A549 (cell line): ENCODE measurements around the gene RAB3C. TPM values are rescaled to one million over a fixed set of nuclear protein-coding genes. Genes with fewer than 3 reads are reported as not detected.

Experiments used
- ATAC-seq, 2 experiments: fragments of 200-7000 bp in 1 of 2; fragments of >200 bp in 1 of 2; cut with Nextera tagmentation in 1 of 2; cut with Tn5 transposase in 1 of 2; 3 replicates each; pipeline versions ENCODE4 v1.8.0 to v1.9.1; 2018 to 2020; ENCODE audit warnings: mild to moderate bottlenecking in 1 of 2, moderate library complexity in 1 of 2
- CTCF ChIA-PET: fragments of 300-600 bp; sonication (Branson Sonifier 250); formaldehyde crosslinking; extraction: SDS; loops from one replicate; lab custom pipeline; 2021; ENCODE audit warnings: antibody characterized with exemption, inconsistent platforms; lab: Yijun Ruan, JAX
- POLR2A ChIA-PET: fragments of 350-600 bp; formaldehyde crosslinking; extraction: SDS; loops from one replicate; lab custom pipeline; 2021; ENCODE audit warnings: antibody characterized with exemption, inconsistent platforms; lab: Yijun Ruan, JAX
- DNase-seq, 2 experiments: peaks; one replicate each; pipeline versions ENCODE4 v3.0.0 to v3.0.0-alpha.2; 2011 to 2016; ENCODE audit warnings: low read depth in 1 of 2, low spot score in 1 of 2
- FAIRE-seq: peaks from 2 replicates; lab custom pipeline; 2011; peaks lifted over from hg19 to GRCh38; lab: Jason Lieb, UNC
- H3K27ac ChIP-seq, 2 experiments: fragments of >200 bp; sonication (Bioruptor Twin); formaldehyde crosslinking; 3 replicates each; pipeline ENCODE4 v1.5.1; 2016 to 2017
- H3K4me1 ChIP-seq: fragments of >200 bp; sonication (Bioruptor Twin); formaldehyde crosslinking; 3 replicates; pipeline ENCODE4 v1.6.1; 2016
- H3K4me2 ChIP-seq: fragments of >200 bp; sonication (Bioruptor Twin); formaldehyde crosslinking; 3 replicates; pipeline ENCODE4 v1.6.1; 2016
- H3K4me3 ChIP-seq: fragments of >200 bp; sonication (Bioruptor Twin); formaldehyde crosslinking; 3 replicates; pipeline ENCODE4 v1.5.1; 2016
- H3K9me3 ChIP-seq: fragments of >200 bp; sonication (Bioruptor Twin); formaldehyde crosslinking; 3 replicates; pipeline ENCODE4 v1.6.1; 2016
- ATOH8 ChIP-seq: fragments of 250-450 bp; sonication (Bioruptor Pico); IDR thresholded peaks from 2 replicates; pipeline ENCODE4 v1.5.0; 2020; ENCODE audit warnings: low read depth, mild to moderate bottlenecking, moderate library complexity
- BHLHE40 ChIP-seq: IDR thresholded peaks from 2 replicates; pipeline ENCODE4 v1.6.1; 2012; ENCODE audit warnings: low read depth, low read length, inconsistent platforms
- CBX2 ChIP-seq: fragments of 200-600 bp; sonication (generic); IDR thresholded peaks from 2 replicates; pipeline ENCODE4 v1.6.1; 2016; ENCODE audit warnings: low read depth, mild to moderate bottlenecking, borderline replicate concordance
- CBX8 ChIP-seq: fragments of 200-600 bp; sonication (generic); IDR thresholded peaks from 2 replicates; pipeline ENCODE4 v1.6.1; 2016
- CHD4 ChIP-seq: fragments of 200-600 bp; sonication (generic); IDR thresholded peaks from 2 replicates; pipeline ENCODE4 v1.6.1; 2016; ENCODE audit warnings: antibody characterized with exemption, mild to moderate bottlenecking, borderline replicate concordance
- EHF ChIP-seq: fragments of 250-450 bp; sonication (Bioruptor Pico); IDR thresholded peaks from 2 replicates; pipeline ENCODE4 v1.5.0; 2020; ENCODE audit warnings: mild to moderate bottlenecking
- ESRRA ChIP-seq: fragments of 150-350 bp; IDR thresholded peaks from 2 replicates; pipeline ENCODE4 v1.6.1; 2014; ENCODE audit warnings: mild to moderate bottlenecking, low read length, borderline replicate concordance
- FOSB ChIP-seq: fragments of 250-450 bp; sonication (Bioruptor Pico); IDR thresholded peaks from 2 replicates; pipeline ENCODE4 v1.5.0; 2020; ENCODE audit warnings: mild to moderate bottlenecking, moderate library complexity
- GATA3 ChIP-seq: IDR thresholded peaks from 2 replicates; pipeline ENCODE4 v1.6.1; 2012; ENCODE audit warnings: borderline replicate concordance
- HDAC2 ChIP-seq: fragments of 200-600 bp; sonication (generic); IDR thresholded peaks from 2 replicates; pipeline ENCODE4 v1.6.1; 2016
- HEYL ChIP-seq: fragments of 250-450 bp; sonication (Bioruptor Pico); IDR thresholded peaks from 2 replicates; pipeline ENCODE4 v1.8.0; 2021; ENCODE audit warnings: mild to moderate bottlenecking, moderate library complexity
- HOXA7 ChIP-seq: fragments of 250-450 bp; sonication (Bioruptor Pico); IDR thresholded peaks from 2 replicates; pipeline ENCODE4 v1.5.0; 2020; ENCODE audit warnings: mild to moderate bottlenecking, moderate library complexity
- HOXB13 ChIP-seq: fragments of 250-450 bp; sonication (Bioruptor Pico); IDR thresholded peaks from 2 replicates; pipeline ENCODE4 v1.5.0; 2020; ENCODE audit warnings: low read depth, mild to moderate bottlenecking, moderate library complexity
- HOXB5 ChIP-seq: fragments of 250-450 bp; sonication (Bioruptor Pico); IDR thresholded peaks from 2 replicates; pipeline ENCODE4 v1.5.0; 2020; ENCODE audit warnings: mild to moderate bottlenecking, moderate library complexity
- JUNB ChIP-seq: fragments of >200 bp; sonication (Bioruptor Twin); formaldehyde crosslinking; IDR thresholded peaks from 2 replicates; pipeline ENCODE4 v1.6.1; 2016
- KDM1A ChIP-seq: fragments of 200-600 bp; sonication (generic); IDR thresholded peaks from 2 replicates; pipeline ENCODE4 v1.6.1; 2016; ENCODE audit warnings: low read depth, mild to moderate bottlenecking
- KDM5A ChIP-seq: fragments of 200-600 bp; sonication (generic); IDR thresholded peaks from 2 replicates; pipeline ENCODE4 v1.6.1; 2016; ENCODE audit warnings: antibody characterized with exemption, mild to moderate bottlenecking
- MAZ ChIP-seq: fragments of 150-350 bp; IDR thresholded peaks from 2 replicates; pipeline ENCODE4 v1.6.1; 2014; ENCODE audit warnings: antibody characterized with exemption, low read depth, low read length, borderline replicate concordance
- MYC ChIP-seq: IDR thresholded peaks from 2 replicates; pipeline ENCODE4 v1.6.1; 2012; ENCODE audit warnings: mild to moderate bottlenecking, inconsistent platforms, low read length, improper control_type of control experiment, borderline replicate concordance
- NR3C1 ChIP-seq: fragments of >200 bp; sonication (Bioruptor Twin); formaldehyde crosslinking; IDR thresholded peaks from 3 replicates; pipeline ENCODE4 v1.6.1; 2017
- PHF8 ChIP-seq: fragments of 200-600 bp; sonication (generic); IDR thresholded peaks from 2 replicates; pipeline ENCODE4 v1.6.1; 2016; ENCODE audit warnings: low read depth, mild to moderate bottlenecking, antibody characterized with exemption, moderate library complexity, borderline replicate concordance
- POLR2AphosphoS2 ChIP-seq: conservative IDR thresholded peaks from 2 replicates; pipeline ENCODE4 v1.6.1; 2012; ENCODE audit warnings: low read length, improper control_type of control experiment, inconsistent platforms
- RARB ChIP-seq: fragments of 250-450 bp; sonication (Bioruptor Pico); IDR thresholded peaks from 2 replicates; pipeline ENCODE4 v1.8.0; 2021; ENCODE audit warnings: mild to moderate bottlenecking, moderate library complexity
- RFX5 ChIP-seq: fragments of 450-650 bp; IDR thresholded peaks from 2 replicates; pipeline ENCODE4 v1.7.1; 2014; ENCODE audit warnings: antibody characterized with exemption, mild to moderate bottlenecking, moderate library complexity
- RNF2 ChIP-seq: fragments of 200-600 bp; sonication (generic); IDR thresholded peaks from 2 replicates; pipeline ENCODE4 v1.6.1; 2016; ENCODE audit warnings: low read depth, mild to moderate bottlenecking, antibody characterized with exemption, moderate library complexity, borderline replicate concordance
- ZC3H11A ChIP-seq: fragments of 450-650 bp; IDR thresholded peaks from 2 replicates; pipeline ENCODE4 v1.6.1; 2014; ENCODE audit warnings: antibody characterized with exemption, mild to moderate bottlenecking
- ZNF302 ChIP-seq: fragments of 250-450 bp; sonication (Bioruptor Pico); IDR thresholded peaks from 2 replicates; pipeline ENCODE4 v1.9.0; 2021; ENCODE audit warnings: inconsistent platforms, mild to moderate bottlenecking, moderate library complexity
- WGBS: methylation state at CpG from one replicate; pipeline ENCODE4 v1.1.6; 2017; ENCODE audit errors: missing lambda C conversion rate; 5-methylcytosine and 5-hydroxymethylcytosine counted together
- polyA plus RNA-seq, 4 experiments: library from polyadenylated mRNA; depleted of rRNA in 3 of 4; stranded (reverse); fragments of >200 nt; fragmentation: RNase III in 1 of 4; extraction: RNeasy Plus Mini Kit Qiagen cat#74134 plus additional on column Dnase treatment in 1 of 4; gene quantifications; 2 replicates in 3 of 4; 3 replicates in 1 of 4; pipeline ENCODE4 v1.2.3, GENCODE V29; 2011 to 2017
- TF ChIP-seq, protein P1 (sequence below): fragments of >200 bp; sonication (Bioruptor Twin); formaldehyde crosslinking; IDR thresholded peaks from 2 replicates; pipeline ENCODE4 v1.6.1; 2016
- TF ChIP-seq, protein P2 (sequence below): IDR thresholded peaks from 2 replicates; pipeline ENCODE4 v1.6.1; 2012
- TF ChIP-seq, protein P3 (sequence below): fragments of 250-450 bp; sonication (Bioruptor Pico); IDR thresholded peaks from 2 replicates; pipeline ENCODE4 v1.5.0; 2021; ENCODE audit warnings: mild to moderate bottlenecking, moderate library complexity, borderline replicate concordance

RAB3C gene
- polyA plus RNA-seq, 2 of the 4 experiments (the other 2 are of a cell fraction), result not detected

GRCh38 chr5:58786711-58787303 is 203.9 kb downstream of the RAB3C start:
- FAIRE-seq, result no peak
- no peak overlapping the region for H3K27ac ChIP-seq
- ChIA-PET CTCF (no interaction called here), POLR2A (no interaction called here)
- peaks cover 30% of the 10 kb centered on the region for H3K9me3 ChIP-seq
- ATAC-seq, result no peak
- no peaks in the 10 kb centered on the region for H3K4me1 ChIP-seq
- DNase-seq, result no peak
- WGBS, result 63% methylated on average over 21 of the region's 21 CpGs
- H3K4me2 ChIP-seq, result no peak overlapping the region
- TF ChIP-seq POLR2AphosphoS2 (no peak), HOXB5 (CRISPR knock-in tag) (no peak), JUNB (no peak), PHF8 (no peak), RNF2 (no peak), NR3C1 (no peak), HDAC2 (no peak), MAZ (no peak), ESRRA (no peak), ATOH8 (CRISPR knock-in tag) (no peak), KDM1A (no peak), ZNF302 (no peak), ZC3H11A (no peak), FOSB (no peak)
- TF ChIP-seq, protein P1, sequence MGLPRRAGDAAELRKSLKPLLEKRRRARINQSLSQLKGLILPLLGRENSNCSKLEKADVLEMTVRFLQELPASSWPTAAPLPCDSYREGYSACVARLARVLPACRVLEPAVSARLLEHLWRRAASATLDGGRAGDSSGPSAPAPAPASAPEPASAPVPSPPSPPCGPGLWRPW, result no peak
- TF ChIP-seq, protein P2, sequence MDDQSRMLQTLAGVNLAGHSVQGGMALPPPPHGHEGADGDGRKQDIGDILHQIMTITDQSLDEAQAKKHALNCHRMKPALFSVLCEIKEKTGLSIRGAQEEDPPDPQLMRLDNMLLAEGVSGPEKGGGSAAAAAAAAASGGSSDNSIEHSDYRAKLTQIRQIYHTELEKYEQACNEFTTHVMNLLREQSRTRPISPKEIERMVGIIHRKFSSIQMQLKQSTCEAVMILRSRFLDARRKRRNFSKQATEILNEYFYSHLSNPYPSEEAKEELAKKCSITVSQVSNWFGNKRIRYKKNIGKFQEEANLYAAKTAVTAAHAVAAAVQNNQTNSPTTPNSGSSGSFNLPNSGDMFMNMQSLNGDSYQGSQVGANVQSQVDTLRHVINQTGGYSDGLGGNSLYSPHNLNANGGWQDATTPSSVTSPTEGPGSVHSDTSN, result no peak
- TF ChIP-seq, protein P3, sequence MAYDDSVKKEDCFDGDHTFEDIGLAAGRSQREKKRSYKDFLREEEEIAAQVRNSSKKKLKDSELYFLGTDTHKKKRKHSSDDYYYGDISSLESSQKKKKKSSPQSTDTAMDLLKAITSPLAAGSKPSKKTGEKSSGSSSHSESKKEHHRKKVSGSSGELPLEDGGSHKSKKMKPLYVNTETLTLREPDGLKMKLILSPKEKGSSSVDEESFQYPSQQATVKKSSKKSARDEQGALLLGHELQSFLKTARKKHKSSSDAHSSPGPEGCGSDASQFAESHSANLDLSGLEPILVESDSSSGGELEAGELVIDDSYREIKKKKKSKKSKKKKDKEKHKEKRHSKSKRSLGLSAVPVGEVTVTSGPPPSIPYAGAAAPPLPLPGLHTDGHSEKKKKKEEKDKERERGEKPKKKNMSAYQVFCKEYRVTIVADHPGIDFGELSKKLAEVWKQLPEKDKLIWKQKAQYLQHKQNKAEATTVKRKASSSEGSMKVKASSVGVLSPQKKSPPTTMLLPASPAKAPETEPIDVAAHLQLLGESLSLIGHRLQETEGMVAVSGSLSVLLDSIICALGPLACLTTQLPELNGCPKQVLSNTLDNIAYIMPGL (CRISPR knock-in tag), result no peak
- no peak overlapping the region for H3K4me3 ChIP-seq

DNA sequence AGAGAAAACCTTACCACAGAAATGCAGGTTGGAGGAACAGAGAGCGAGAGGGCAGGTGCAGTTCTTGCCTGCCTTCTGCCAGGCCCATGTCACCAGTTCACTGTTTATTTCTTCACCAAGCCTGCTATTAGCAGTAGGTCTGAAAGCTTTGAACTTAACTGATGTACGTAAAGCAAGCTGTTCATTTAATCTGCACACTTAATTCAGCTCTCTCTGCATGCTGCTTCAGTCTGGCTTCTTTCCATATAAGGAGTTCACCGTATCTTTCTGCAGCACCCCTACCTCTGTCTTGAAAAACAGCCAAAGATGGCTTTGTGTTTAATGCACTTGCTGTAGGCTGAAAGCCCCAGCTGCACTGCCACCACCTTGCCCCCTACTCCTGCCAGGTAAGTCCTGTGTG is 205.1 kb downstream of the RAB3C start:
- DNase-seq (no peak), ATAC-seq (no peak), FAIRE-seq (no peak)
- H3K4me3 ChIP-seq, result no peak overlapping the region
- POLR2A ChIA-PET, result no interaction called here
- H3K27ac ChIP-seq, result no peak overlapping the region
- 32% methylated on average over 3 of the region's 3 CpGs for WGBS
- H3K4me1 ChIP-seq, result no peaks in the 10 kb centered on the region
- H3K9me3 ChIP-seq, result peaks cover 30% of the 10 kb centered on the region
- TF ChIP-seq GATA3, result no peak
- TF ChIP-seq RFX5, result no peak
- TF ChIP-seq CBX8, result no peak
- TF ChIP-seq HOXB13 (CRISPR knock-in tag), result no peak
- no peak for TF ChIP-seq EHF (CRISPR knock-in tag)
- no peak for TF ChIP-seq ZNF302
- no peak for TF ChIP-seq CBX2
- TF ChIP-seq FOSB, result no peak
- no peak for TF ChIP-seq BHLHE40
- TF ChIP-seq MYC, result no peak
- no peak for TF ChIP-seq HEYL (CRISPR knock-in tag)
- TF ChIP-seq KDM5A, result no peak
- no peak for TF ChIP-seq HOXA7
- no peak for TF ChIP-seq CHD4
- TF ChIP-seq NR3C1, result no peak
- TF ChIP-seq RARB (CRISPR knock-in tag), result no peak
- H3K4me2 ChIP-seq, result no peak overlapping the region
- CTCF ChIA-PET, result no interaction called here
